ENCODE results near the gene P2RX1.

P2RX1 gene

DNA sequence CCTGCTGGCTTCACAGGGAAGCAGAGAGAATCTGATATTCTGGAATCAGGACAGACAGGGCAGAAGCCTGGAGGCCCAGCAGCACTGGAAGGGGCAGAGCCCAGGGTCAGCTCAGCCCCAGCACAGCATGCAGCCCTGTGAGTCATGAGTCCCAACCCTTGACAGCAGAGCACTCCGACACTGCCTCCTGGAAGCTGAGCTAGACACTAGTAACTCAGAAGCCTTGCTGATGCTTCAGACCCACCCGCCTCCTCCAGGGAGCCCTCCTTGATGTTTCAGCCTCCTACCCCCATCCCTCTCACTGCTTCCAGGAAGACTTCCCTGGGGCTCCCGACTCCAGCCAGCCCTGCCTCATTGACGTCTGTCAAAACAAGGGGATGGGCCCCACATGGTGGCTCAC, 30.3 kb downstream of the P2RX1 start:
- H3K4me3 ChIP-seq (ENCODE audit: low read depth, low read length), result no peak overlapping the region
- DNase-seq (ENCODE audit: low read depth, low spot score), result peak; percentile 82
- in situ Hi-C loops (cut with HindIII; ENCODE audit: low sequenced_read_pairs), result no loop called here
- TF ChIP-seq, protein P1, sequence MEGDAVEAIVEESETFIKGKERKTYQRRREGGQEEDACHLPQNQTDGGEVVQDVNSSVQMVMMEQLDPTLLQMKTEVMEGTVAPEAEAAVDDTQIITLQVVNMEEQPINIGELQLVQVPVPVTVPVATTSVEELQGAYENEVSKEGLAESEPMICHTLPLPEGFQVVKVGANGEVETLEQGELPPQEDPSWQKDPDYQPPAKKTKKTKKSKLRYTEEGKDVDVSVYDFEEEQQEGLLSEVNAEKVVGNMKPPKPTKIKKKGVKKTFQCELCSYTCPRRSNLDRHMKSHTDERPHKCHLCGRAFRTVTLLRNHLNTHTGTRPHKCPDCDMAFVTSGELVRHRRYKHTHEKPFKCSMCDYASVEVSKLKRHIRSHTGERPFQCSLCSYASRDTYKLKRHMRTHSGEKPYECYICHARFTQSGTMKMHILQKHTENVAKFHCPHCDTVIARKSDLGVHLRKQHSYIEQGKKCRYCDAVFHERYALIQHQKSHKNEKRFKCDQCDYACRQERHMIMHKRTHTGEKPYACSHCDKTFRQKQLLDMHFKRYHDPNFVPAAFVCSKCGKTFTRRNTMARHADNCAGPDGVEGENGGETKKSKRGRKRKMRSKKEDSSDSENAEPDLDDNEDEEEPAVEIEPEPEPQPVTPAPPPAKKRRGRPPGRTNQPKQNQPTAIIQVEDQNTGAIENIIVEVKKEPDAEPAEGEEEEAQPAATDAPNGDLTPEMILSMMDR (IDR thresholded peaks at IDR 0.05; ENCODE audit: low read depth, low read length), result no peak

DNA sequence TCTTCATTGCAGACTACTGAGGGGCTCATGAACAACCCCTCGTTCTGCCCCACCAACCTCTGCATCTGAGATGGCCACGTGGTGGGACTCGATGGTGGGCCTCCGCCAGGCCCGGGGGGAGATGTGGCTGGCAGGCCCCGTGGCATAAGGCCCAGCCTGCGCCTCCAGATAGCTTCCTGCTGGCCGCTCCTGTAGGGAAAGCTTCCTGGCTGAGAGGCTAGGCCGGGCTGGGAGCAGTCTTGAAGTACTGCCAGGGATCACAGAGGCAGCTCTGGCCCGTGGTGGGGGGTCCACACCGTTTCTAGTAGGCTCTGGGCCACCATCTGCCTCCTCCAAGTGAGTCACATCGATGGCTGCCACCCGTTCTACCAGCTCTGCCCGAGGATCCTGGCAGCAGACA, 31.0 kb downstream of the P2RX1 start:
- peak; percentile 40 for DNase-seq (ENCODE audit: low read depth, low spot score)
- in situ Hi-C loops (cut with HindIII; ENCODE audit: low sequenced_read_pairs), result no loop called here
- H3K4me3 ChIP-seq (ENCODE audit: low read depth, low read length), result no peak overlapping the region
- TF ChIP-seq, protein P1 (IDR thresholded peaks at IDR 0.05; ENCODE audit: low read depth, low read length), result no peak

DNA sequence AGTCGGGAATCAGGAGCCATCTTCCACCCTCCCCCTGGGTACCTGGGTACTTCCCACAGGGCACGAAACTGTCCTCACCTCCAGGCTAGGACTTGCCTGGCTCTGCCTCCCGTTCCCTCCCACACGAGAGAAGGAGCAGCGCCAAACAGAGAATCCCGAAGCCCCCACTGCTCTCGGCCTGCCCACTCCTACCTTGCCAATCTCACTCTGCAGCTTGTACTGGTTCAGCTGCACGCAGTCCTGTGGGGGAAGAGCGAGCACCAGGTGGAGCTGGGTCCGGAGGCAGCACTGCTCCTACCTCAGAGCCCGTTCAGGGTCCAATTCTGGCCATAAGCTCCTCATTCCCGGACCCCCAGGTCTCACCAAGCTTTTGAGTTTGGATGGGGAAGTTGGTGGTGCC, 32.1 kb downstream of the P2RX1 start:
- DNase-seq (ENCODE audit: low read depth, low spot score), result no peak
- H3K4me3 ChIP-seq (ENCODE audit: low read depth, low read length), result no peak overlapping the region
- TF ChIP-seq, protein P1 (IDR thresholded peaks at IDR 0.05; ENCODE audit: low read depth, low read length), result no peak
- in situ Hi-C loops (cut with HindIII; ENCODE audit: low sequenced_read_pairs), result no loop called here

DNA sequence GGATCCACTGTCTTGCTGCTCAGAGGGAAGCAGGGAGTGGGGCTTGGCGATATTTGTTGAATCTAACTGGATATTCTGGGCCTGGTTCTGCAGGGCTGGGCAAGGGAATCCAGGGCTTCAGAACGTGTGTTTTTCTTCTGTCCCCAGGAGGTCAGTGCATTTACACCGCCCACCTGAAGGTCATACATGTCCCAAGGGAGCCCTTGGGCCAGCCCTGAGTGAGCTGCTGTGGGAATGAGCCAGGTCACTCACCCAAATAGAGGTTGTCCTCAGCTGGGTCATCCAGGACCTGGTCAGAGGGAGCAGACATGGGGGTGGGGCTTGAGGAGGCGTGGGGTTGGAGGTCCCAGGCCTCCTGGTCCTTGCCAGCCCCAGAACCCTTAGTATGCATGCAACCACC, 34.0 kb downstream of the P2RX1 start:
- H3K4me3 ChIP-seq (ENCODE audit: low read depth, low read length), result no peak overlapping the region
- in situ Hi-C loops (cut with HindIII; ENCODE audit: low sequenced_read_pairs), result no loop called here
- DNase-seq (ENCODE audit: low read depth, low spot score), result no peak
- TF ChIP-seq, protein P1 (IDR thresholded peaks at IDR 0.05; ENCODE audit: low read depth, low read length), result no peak

DNA sequence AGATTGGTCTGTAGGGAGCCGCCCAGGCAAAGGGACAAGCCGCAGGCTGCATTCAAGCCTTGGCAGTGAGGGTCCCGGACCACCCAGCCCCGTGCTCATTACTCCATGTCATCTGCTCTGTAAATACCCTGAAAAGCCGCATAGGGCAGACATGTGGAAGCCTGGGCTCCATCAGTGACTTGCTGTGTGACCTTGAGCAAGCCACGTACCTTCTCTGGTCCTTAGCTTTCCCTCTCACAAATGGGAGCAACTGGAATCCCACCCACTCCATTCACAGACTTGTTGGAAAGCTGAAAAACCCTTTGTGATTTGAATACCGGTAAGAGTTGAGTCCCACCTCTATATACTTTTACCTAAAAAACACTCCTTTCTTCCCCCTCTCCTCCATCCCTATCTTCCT, 35.3 kb downstream of the P2RX1 start:
- in situ Hi-C loops (cut with HindIII; ENCODE audit: low sequenced_read_pairs), result no loop called here

DNA sequence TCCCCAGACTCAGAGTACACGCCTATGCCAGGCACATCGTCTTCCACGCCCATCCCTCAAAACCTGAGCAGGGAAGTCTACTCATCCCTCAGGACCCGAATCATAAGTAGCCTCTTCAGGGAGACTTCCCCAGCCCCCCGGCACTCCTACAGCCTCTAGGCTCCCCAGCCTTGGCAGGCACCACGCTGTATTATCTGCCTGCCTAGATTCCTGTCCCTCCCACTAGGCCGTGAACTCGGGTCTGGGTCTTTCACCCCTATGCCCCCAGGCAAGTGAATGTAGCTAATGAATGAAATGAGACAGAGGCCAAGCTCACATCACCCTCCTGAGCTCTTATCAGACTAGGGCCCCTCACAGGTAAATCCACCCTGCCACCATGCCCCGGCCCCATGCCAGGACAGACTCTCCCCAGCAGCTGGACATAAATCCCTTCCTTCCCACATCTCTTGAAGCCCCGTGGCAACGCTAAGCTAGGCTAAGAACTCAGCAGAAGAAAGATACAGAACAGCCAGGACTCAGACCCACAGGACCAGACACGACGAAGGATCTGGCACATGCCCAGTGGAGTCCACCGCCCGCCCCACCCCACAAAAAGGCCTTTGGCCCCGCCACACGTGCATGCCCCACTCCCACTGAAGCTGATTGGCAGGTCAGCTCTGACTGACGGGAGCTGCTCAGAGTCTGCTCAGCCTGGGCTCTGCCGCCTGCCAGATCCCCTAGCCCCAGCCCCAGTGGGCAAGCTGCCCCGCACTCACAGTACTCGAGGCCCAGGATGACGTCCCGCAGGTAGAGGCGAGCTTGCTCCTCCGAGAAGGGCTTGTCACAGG, 36.5 kb downstream of the P2RX1 start:
- no peak overlapping the region for H3K4me3 ChIP-seq (ENCODE audit: low read depth, low read length)
- TF ChIP-seq, protein P1 (IDR thresholded peaks at IDR 0.05; ENCODE audit: low read depth, low read length), result no peak
- no peak for DNase-seq (ENCODE audit: low read depth, low spot score)
- in situ Hi-C loops (cut with HindIII; ENCODE audit: low sequenced_read_pairs), result no loop called here

More for the DNA sequence above, 35.3 kb downstream of the P2RX1 start:
- TF ChIP-seq, protein P1 (IDR thresholded peaks at IDR 0.05; ENCODE audit: low read depth, low read length), result no peak
- H3K4me3 ChIP-seq (ENCODE audit: low read depth, low read length), result no peak overlapping the region
- no peak for DNase-seq (ENCODE audit: low read depth, low spot score)

Measured in astrocyte of the spinal cord (primary cell).